ENCODE data around the gene DPP6.

Gene DPP6

DNA sequence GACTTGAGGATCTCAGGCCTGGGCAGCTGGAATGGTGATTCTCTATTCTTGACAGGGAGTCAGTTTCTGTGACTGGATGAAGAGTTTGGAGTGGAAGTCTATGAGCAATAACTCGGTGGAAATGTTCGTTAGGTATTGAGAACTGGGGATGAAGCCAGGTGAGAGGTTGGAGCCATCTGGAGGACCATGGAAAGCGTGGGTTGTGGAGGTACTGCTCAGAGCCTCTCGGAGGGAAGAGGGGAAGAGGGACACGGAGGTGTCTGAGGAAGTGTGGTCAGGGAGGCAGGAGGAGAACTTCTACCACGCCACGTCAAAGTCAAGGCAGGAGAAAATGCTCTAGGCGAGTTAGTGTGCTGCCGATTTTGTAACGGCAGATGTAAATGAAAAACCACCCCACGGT is 430.7 kb downstream of the DPP6 start:
- in situ Hi-C loops (cut with MboI; ENCODE audit: low pct_unique_long_range_greater_than_20kb, low sequenced_read_pairs, unreplicated experiment), result no loop called here
- TF ChIP-seq, protein P1, sequence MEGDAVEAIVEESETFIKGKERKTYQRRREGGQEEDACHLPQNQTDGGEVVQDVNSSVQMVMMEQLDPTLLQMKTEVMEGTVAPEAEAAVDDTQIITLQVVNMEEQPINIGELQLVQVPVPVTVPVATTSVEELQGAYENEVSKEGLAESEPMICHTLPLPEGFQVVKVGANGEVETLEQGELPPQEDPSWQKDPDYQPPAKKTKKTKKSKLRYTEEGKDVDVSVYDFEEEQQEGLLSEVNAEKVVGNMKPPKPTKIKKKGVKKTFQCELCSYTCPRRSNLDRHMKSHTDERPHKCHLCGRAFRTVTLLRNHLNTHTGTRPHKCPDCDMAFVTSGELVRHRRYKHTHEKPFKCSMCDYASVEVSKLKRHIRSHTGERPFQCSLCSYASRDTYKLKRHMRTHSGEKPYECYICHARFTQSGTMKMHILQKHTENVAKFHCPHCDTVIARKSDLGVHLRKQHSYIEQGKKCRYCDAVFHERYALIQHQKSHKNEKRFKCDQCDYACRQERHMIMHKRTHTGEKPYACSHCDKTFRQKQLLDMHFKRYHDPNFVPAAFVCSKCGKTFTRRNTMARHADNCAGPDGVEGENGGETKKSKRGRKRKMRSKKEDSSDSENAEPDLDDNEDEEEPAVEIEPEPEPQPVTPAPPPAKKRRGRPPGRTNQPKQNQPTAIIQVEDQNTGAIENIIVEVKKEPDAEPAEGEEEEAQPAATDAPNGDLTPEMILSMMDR (IDR thresholded peaks at IDR 0.05; ENCODE audit: extremely low read depth, insufficient read depth, missing control alignments), result no peak
- no peak for DNase-seq (ENCODE audit: low spot score)

DNA sequence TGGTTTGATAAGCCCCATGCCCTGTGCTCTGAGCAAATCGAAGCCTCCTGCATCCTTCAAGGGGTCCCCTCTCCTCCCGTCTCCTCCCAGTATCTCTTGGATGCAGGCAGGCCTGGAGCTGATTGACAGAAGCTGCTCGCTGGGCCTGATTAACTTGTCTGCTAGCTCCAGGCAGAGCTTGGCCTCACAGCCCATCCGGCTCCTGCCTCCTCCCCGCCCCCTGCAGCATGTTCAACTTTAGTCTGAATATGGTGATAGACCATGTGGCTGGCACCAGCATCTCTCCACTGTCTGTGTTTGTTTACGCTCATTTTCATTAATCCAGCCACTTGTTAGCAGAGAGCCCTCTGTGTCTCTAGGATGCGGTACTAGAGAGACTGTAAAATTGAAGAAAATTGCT is 432.2 kb downstream of the DPP6 start:
- in situ Hi-C loops (cut with MboI; ENCODE audit: low pct_unique_long_range_greater_than_20kb, low sequenced_read_pairs, unreplicated experiment), result no loop called here
- no peak for DNase-seq (ENCODE audit: low spot score)
- TF ChIP-seq, protein P1 (IDR thresholded peaks at IDR 0.05; ENCODE audit: extremely low read depth, insufficient read depth, missing control alignments), result no peak

DNA sequence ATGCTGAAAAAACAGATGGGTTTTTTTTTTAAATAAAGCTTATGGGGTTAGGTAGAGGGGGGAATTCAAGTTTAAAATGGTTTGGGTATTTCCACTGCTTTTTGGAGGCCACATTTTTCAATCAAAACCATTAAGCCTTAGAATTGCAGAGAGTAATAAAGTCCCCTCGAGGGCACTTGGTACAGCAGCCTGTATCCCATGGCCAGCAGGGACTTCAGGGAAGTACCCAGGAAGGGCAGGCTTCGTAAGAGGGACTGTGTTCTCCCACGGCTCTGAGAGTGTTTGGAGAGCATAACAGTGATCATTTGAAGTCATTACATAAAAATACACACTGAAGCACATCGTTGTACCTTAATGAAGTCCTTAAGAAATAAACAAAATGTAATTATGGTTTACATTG is 432.7 kb downstream of the DPP6 start:
- in situ Hi-C loops (cut with MboI; ENCODE audit: low pct_unique_long_range_greater_than_20kb, low sequenced_read_pairs, unreplicated experiment), result no loop called here
- DNase-seq (ENCODE audit: low spot score), result no peak
- TF ChIP-seq, protein P1 (IDR thresholded peaks at IDR 0.05; ENCODE audit: extremely low read depth, insufficient read depth, missing control alignments), result no peak

DNA sequence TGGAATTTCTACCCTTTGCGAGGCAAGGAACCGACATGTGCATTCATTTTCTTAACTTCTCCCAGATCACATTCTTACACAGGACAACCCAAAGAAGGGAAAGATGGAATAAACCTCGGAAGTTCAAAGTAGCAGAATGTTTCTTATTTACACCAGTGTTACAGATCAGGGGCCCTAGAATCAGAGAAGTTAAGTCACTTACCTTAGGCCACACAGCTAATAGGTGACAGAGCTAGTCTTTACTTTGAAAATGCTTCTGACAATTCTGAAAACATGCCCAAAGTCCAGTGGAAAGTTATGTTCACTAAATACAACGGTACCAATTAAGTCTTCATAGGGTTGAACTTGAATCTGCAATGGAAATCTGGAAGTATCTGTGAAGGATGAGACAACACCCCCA is 437.7 kb downstream of the DPP6 start:
- TF ChIP-seq, protein P1 (IDR thresholded peaks at IDR 0.05; ENCODE audit: extremely low read depth, insufficient read depth, missing control alignments), result no peak
- in situ Hi-C loops (cut with MboI; ENCODE audit: low pct_unique_long_range_greater_than_20kb, low sequenced_read_pairs, unreplicated experiment), result no loop called here
- no peak for DNase-seq (ENCODE audit: low spot score)

DNA sequence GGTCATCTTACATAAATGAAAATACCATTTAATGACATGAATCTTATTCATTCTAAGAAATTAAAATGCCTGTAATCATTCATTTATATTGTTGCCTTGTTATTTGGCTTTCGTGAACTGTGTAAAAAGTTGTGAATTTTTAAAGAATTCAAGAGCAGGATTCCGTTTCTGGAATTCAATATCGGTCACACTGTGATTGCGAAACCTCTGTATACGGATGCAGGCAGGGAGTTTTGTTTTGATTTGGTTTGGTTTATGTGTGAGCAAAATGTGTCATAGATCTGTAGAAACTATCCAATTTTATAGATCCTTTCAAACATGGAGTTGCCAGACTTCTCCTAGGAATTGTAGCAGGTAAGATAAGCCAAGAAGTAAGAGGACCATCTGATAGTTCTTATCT is 441.4 kb downstream of the DPP6 start:
- in situ Hi-C loops (cut with MboI; ENCODE audit: low pct_unique_long_range_greater_than_20kb, low sequenced_read_pairs, unreplicated experiment), result no loop called here
- TF ChIP-seq, protein P1 (IDR thresholded peaks at IDR 0.05; ENCODE audit: extremely low read depth, insufficient read depth, missing control alignments), result no peak
- DNase-seq (ENCODE audit: low spot score), result no peak

DNA sequence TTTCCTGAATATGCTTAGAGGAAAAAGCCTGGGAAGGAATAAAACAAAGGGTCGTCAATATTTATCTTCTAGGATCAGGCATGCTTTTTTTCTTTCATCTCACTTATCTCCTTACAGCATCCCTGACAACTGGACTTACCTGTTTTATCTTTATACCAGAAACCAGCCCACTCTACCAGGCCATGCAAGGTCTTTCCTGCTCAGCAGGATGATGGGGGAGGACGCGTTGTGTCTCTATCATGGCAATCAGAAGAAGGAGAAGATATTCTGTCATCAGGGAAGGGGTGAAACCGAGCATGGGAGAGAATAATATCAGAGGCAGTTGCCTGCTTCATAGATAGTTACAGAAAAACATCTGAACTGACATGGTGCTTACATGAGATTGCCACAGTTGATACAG is 445.6 kb downstream of the DPP6 start:
- TF ChIP-seq, protein P1 (IDR thresholded peaks at IDR 0.05; ENCODE audit: extremely low read depth, insufficient read depth, missing control alignments), result no peak
- no peak for DNase-seq (ENCODE audit: low spot score)
- in situ Hi-C loops (cut with MboI; ENCODE audit: low pct_unique_long_range_greater_than_20kb, low sequenced_read_pairs, unreplicated experiment), result no loop called here

DNA sequence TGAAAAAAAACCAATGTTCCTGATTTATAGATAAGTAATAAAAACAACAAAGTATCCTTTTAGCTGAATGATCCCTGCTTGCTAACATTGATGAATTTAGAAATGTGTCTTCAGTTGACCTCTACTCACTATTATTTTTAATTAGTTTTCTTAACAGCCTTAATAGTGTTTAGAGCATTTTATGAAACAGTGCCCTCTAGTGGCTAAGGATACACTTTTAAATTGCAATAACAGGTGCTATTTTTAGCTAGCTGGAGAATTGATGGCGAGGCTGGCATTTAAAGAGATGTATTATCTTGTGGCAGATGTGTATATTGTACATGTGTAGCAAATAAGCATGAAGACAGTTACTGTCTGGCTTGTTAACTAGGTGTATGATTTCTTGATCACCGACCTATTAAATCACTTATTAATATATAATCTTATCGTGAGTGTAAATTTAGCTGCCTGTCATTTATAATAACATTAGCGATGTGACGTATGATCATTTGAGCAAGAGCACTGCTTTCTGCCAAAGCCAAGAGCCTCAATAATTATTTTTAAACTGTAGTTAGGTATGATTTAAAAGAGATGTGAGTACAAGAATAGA is 451.9 kb downstream of the DPP6 start:
- TF ChIP-seq, protein P1 (IDR thresholded peaks at IDR 0.05; ENCODE audit: extremely low read depth, insufficient read depth, missing control alignments), result peak; percentile 52
- in situ Hi-C loops (cut with MboI; ENCODE audit: low pct_unique_long_range_greater_than_20kb, low sequenced_read_pairs, unreplicated experiment), result no loop called here
- peak; percentile 23 for DNase-seq (ENCODE audit: low spot score)

Measured in GM13977 (cell line).